NCI-H524 treated with DMSO at 0.1 percent for 48 hours (cell line): ENCODE measurements around the gene C10orf90.

Experiments used
- DNase-seq: peaks from one replicate; lab custom pipeline; 2025; lab: John Stamatoyannopoulos, UW

The C10orf90 gene

GRCh38 chr10:126502441-126502840 lies 168.1 kb downstream of the C10orf90 start:
- DNase-seq = no peak

GRCh38 chr10:126501828-126502227 lies 168.7 kb downstream of the C10orf90 start:
- DNase-seq = no peak

- DNase-seq = no peak
Observed at GRCh38 chr10:126500866-126501265, 169.6 kb downstream of the C10orf90 start.

GRCh38 chr10:126500185-126500584 lies 170.3 kb downstream of the C10orf90 start:
- DNase-seq = no peak

DNA sequence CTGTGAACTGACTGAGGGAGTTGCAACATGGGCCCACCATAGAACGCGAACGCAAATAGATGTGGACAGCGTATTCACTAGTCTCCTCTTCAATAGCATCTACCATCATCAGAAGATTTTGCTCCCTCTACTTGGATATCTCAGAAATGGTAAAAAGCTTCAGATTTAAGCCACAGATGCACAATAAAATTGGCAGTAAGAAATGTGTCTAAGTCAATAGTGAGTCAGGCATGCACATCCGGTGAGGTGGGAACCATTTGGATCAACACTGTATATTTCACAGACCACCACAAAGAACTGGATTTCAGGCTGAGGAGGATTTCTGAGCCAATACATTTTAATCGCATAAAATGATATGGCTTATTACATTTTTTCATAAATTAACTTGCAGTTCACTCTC lies 170.7 kb downstream of the C10orf90 start:
- no peak for DNase-seq

DNA sequence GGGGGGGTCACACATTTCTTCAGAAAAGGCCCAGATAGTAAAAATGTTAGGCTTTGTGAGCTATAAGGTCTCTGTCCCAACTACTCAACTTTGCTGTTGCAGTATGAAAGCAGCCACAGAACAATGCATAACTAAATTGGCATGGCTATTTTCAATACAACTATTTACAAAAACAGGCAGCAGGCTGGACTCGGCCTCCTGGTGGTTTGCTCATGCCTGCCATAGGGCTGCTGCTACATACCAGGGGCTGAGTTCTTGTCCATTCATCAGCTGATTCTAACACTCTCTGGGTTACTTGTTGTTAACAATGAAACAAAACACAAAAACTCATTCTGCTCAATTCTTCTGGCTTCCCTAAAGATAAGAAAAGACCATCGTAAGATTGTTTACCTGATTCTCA lies 172.8 kb downstream of the C10orf90 start:
- DNase-seq = no peak

DNA sequence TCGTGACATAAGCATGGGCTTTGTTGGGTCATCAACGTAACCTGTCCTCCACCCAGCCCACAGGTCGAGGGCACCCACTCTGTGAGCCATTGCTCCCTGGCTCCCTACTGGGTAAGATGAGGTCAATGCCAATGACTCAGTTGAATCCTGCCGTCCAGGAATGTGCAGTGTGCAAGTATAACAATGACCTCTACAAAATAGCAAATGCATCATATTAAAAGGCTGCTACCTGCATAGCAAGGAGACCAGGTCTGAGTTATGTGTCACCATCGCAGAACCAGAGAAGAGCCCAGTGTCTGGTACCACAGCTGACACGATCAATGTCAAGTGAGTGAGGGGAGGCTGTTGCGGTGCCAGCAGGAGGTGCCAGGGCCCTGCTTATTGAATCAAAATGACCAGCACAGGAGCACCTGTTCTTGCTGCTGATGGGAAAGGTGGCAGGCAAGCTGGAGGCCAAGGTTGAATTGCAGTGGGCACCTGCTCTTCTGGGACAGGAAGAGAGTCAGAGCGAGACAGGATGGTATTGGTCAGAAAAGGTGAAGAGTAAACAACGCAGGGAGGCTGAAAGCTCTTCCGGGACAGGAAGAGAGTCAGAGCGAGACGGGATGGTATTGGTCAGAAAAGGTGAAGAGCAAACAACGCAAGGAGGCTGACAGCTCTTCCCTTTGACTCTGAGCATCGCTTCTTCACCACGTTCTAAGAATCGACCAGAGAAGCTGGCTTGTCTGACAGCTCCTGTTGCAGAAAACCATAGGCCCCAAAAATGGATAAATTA lies 173.5 kb downstream of the C10orf90 start:
- no peak for DNase-seq

DNA sequence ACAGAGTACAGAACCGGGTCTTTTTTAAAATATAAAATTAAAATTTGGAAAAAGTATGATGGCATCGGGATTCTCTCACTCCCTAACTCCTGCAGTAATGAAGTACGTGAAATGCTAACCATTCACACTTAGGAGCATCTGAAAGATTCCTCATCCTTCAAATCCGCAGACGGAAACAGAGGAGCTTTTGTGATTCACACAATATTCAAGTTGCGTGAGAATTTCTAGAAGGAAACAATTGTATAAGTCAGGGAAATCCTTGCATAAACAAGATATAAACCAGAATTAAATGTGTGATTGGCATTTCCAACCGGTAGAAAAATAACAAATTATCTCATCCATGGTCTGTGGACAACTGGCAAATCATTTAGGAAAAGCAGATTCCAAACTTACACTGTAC lies 179.0 kb downstream of the C10orf90 start:
- DNase-seq = no peak

DNA sequence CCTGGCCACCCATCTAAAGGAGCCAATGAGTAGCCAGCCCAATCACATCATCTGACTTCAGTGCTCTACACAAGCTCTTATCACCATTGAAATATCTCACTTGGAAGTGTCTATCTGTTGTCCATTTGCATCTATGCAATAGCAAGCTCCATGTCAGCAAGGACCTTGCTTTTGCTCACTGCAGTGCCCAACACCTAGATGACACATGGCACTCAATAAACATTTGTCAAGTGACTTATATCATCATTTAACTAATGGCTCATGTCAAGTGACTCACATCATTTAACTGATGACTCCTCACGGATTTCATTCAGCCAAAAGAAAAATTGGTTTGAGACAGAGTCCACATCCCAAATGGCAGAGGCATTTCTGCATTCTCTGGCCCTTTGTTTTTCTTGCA lies 189.3 kb downstream of the C10orf90 start:
- no peak for DNase-seq

GRCh38 chr10:126480648-126481047 lies 189.8 kb downstream of the C10orf90 start:
- DNase-seq = no peak

- no peak for DNase-seq
Observed at GRCh38 chr10:126479280-126479895, 191.1 kb downstream of the C10orf90 start.

GRCh38 chr10:126478546-126478945 lies 191.9 kb downstream of the C10orf90 start:
- no peak for DNase-seq

DNA sequence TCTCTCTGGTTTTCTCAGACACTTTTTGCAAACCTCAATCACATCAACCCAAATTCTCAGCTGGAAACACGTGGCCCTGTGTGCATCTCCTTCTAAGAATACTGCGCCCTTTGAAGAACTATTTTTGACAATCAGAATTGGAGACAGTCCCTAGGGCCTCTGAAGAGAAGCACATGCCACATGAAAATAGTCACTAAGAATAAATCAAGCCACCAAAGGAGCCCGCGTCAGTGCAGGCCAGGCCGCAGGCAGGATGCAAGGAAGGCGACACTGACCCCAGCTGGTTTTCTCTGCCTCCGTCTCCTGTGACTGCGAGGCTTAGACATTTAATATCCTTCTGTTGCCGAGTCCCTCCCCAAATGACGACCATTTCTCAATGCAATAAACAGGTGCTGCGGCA lies 194.2 kb downstream of the C10orf90 start:
- DNase-seq = peak; percentile 4

GRCh38 chr10:126475074-126475691 lies 195.3 kb downstream of the C10orf90 start:
- DNase-seq = no peak

DNA sequence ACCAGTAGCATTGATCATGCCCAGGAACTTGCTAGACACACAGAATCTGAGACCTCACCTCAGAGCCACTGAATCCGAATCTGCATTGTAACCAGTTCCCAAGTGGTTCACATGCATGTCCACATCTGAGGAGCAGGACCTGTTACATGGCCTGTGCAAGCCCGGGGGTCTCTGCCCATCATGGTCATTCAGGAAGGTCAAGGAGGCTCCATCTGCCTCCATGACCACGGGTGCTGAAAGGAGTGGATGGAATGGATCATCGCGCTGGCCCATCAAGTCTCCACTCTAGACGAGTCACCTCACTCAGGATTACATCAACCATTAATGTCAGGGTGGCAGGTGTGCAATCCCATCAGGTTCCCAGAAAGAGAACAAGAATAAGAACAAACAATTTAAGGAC lies 196.5 kb downstream of the C10orf90 start:
- no peak for DNase-seq

DNA sequence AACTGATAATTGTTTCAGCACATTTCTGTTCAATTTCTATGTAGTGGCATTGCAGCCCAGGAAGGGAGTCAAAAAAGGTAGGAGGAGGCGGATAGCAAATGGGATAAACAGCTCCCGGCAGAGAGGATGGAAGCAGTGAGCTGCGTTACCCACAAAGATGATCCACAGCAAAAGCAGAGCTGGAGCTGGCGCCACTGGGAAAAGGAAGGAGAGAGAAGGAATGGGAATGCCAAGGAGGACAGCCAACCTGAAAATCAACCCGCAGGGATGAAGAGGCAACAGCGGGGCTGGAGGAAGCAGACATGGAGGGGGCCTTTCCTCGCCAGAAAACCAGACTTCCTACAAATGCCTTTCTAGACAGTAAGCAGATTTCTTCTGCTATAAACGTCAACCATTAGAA lies 199.5 kb downstream of the C10orf90 start:
- no peak for DNase-seq

DNA sequence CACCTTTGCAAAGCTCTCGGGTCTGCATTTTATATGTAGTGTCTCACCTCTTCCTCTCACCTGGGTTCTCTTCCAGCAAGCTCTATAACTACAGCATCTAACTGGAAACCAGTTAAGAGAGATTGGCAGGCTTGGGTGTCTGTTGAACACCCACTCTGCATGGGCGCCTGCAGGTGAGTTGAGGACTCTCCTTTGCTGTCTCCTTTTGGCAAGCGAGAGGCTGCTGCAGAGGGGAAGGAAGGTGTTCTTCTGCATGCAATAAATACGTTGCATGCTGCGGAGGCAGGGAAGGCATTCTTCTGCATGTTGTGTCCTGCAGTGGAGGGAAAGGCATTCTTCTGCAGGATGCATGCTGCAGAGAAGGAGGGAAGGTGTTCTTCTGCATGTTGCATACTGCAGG lies 200.8 kb downstream of the C10orf90 start:
- no peak for DNase-seq

- no peak for DNase-seq
Observed at GRCh38 chr10:126468876-126469643, 201.4 kb downstream of the C10orf90 start.

DNA sequence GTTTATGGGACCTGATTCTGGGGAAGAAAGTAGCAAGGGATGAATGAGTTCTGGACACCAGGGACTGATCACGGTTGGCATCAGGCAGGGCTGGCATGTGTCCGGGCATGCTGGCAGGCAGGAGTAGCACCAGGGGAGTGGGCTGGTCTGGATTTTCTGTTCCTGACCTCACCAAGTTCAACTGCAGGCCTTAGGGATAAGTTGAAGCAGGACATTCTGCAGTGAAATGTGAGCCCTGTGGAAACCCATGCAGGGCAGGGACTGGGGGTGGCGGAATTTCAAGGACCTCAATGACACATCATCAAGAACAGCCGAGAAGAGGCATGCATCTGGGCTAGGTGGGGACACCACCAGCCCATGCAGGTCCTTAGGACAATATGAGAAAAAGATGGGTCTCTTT lies 202.0 kb downstream of the C10orf90 start:
- no peak for DNase-seq

DNA sequence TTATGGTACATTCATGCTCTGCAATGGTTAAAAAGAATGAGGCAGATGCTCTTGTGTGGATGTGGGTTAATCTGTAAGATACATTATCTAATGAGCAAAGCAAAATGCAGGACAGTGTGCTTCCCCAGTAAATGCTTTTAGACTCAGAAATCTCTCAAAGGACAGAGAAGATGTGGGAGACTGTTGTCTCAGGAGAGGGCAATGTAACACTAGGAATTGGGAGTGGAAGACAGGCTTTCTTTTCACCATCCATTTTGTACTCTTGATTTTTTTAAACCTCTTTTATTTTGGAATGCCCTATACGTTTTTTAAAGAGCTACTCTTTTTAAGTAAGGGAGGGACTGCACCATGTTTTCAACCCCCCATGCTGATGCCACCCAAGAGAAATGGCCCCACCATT lies 204.7 kb downstream of the C10orf90 start:
- no peak for DNase-seq

GRCh38 chr10:126463286-126463685 lies 207.2 kb downstream of the C10orf90 start:
- peak; percentile 41 for DNase-seq

- no peak for DNase-seq
Observed at GRCh38 chr10:126461289-126461940, 209.1 kb downstream of the C10orf90 start.
